IMR-90 (cell line): ENCODE measurements around the gene CD2. TPM values are rescaled to one million over a fixed set of nuclear protein-coding genes. Genes with fewer than 3 reads are reported as not detected.

Experiments used
- ATAC-seq: fragments of 200-7000 bp; cut with Tn5 transposase; 2 replicates; pipeline ENCODE4 v1.9.1; 2020; ENCODE audit warnings: low read depth, mild to moderate bottlenecking, moderate library complexity
- BruUV-seq: library from RNA; stranded (reverse); fragments of 400-500 nt; replicated peaks from 2 replicates; lab custom pipeline; 2021; lab: Mats Ljungman, UMichigan
- CTCF ChIA-PET: fragments of 300-600 bp; formaldehyde crosslinking; extraction: SDS; loops from one replicate; lab custom pipeline; 2021; ENCODE audit warnings: antibody characterized with exemption; lab: Yijun Ruan, JAX
- POLR2A ChIA-PET: fragments of 300-600 bp; sonication (Branson Sonifier 250); formaldehyde crosslinking; loops from one replicate; lab custom pipeline; 2022; ENCODE audit warnings: antibody characterized with exemption; ENCODE audit not compliant: unreplicated experiment; lab: Charles Lee
- DNase-seq: peaks from one replicate; pipeline ENCODE4 v3.0.0; 2013
- H2AFZ ChIP-seq: replicated peaks from 2 replicates; pipeline ENCODE3; 2013; ENCODE audit warnings: low read length, mild to moderate bottlenecking; ENCODE audit not compliant: poor library complexity
- H2AK5ac ChIP-seq: 2 replicates; pipeline ENCODE4 v1.6.1; 2013; ENCODE audit warnings: low read depth, low read length, inconsistent platforms
- H2AK9ac ChIP-seq: replicated peaks from 2 replicates; pipeline ENCODE3; 2013; ENCODE audit warnings: mild to moderate bottlenecking, low read depth, low read length, moderate library complexity; ENCODE audit not compliant: poor library complexity
- H2BK120ac ChIP-seq: 2 replicates; pipeline ENCODE4 v1.6.1; 2013; ENCODE audit warnings: low read depth, low read length, inconsistent platforms
- H2BK15ac ChIP-seq: 3 replicates; pipeline ENCODE4 v1.6.1; 2013; ENCODE audit warnings: low read depth, low read length, inconsistent platforms
- H2BK20ac ChIP-seq: 2 replicates; pipeline ENCODE4 v1.6.1; 2013; ENCODE audit warnings: low read depth, mild to moderate bottlenecking, inconsistent platforms, low read length, moderate library complexity
- H2BK5ac ChIP-seq: 2 replicates; pipeline ENCODE4 v1.6.1; 2013; ENCODE audit warnings: mild to moderate bottlenecking, low read depth, low read length, inconsistent platforms; ENCODE audit not compliant: poor library complexity, severe bottlenecking
- H3K14ac ChIP-seq: replicated peaks from 2 replicates; pipeline ENCODE4 v1.6.1; 2013; ENCODE audit warnings: low read depth, low read length, inconsistent platforms
- H3K18ac ChIP-seq: 2 replicates; pipeline ENCODE4 v1.6.1; 2013; ENCODE audit warnings: low read depth, low read length, control low read depth
- H3K23ac ChIP-seq: 2 replicates; pipeline ENCODE4 v1.6.1; 2013; ENCODE audit warnings: low read depth, low read length, inconsistent platforms
- H3K27ac ChIP-seq: 2 replicates; pipeline ENCODE4 v1.5.1; 2013; ENCODE audit warnings: mild to moderate bottlenecking, control low read depth, low read length; ENCODE audit not compliant: insufficient read depth
- H3K27me3 ChIP-seq: 2 replicates; pipeline ENCODE4 v1.6.1; 2013; ENCODE audit warnings: low read length; ENCODE audit not compliant: control insufficient read depth, insufficient read depth
- H3K36me3 ChIP-seq: 2 replicates; pipeline ENCODE4 v1.6.1; 2013; ENCODE audit warnings: low read length, mixed read lengths; ENCODE audit not compliant: control insufficient read depth, insufficient read depth
- H3K4ac ChIP-seq: 2 replicates; pipeline ENCODE4 v1.6.1; 2013; ENCODE audit warnings: low read depth, low read length, inconsistent platforms
- H3K4me1 ChIP-seq: 2 replicates; pipeline ENCODE4 v1.6.1; 2013; ENCODE audit warnings: low read length, mixed read lengths; ENCODE audit not compliant: control insufficient read depth, insufficient read depth
- H3K4me2 ChIP-seq: 2 replicates; pipeline ENCODE4 v1.6.1; 2013; ENCODE audit warnings: low read depth, mild to moderate bottlenecking, control low read depth, low read length, moderate library complexity
- H3K4me3 ChIP-seq: 2 replicates; pipeline ENCODE4 v1.5.1; 2013; ENCODE audit warnings: low read depth, mild to moderate bottlenecking, control low read depth, low read length, moderate library complexity; ENCODE audit not compliant: insufficient read depth
- H3K56ac ChIP-seq: 2 replicates; pipeline ENCODE4 v1.6.1; 2013; ENCODE audit warnings: low read length, inconsistent platforms; ENCODE audit not compliant: insufficient read depth; ENCODE audit errors: extremely low read depth
- H3K79me1 ChIP-seq, 2 experiments: 2 replicates each; pipeline ENCODE4 v1.6.1; 2013; ENCODE audit warnings: low read length in 2 of 2, inconsistent platforms in 1 of 2, low read depth in 1 of 2
- H3K9ac ChIP-seq: 2 replicates; pipeline ENCODE4 v1.6.1; 2013; ENCODE audit warnings: low read depth, low read length, control low read depth
- H3K9me1 ChIP-seq: 2 replicates; pipeline ENCODE4 v1.6.1; 2013; ENCODE audit warnings: low read length, inconsistent platforms; ENCODE audit not compliant: insufficient read depth
- H3K9me3 ChIP-seq: 2 replicates; pipeline ENCODE4 v1.6.1; 2013; ENCODE audit warnings: low read length; ENCODE audit not compliant: control insufficient read depth, insufficient read depth
- H4K20me1 ChIP-seq: 2 replicates; pipeline ENCODE4 v1.6.1; 2013; ENCODE audit warnings: low read length, inconsistent platforms; ENCODE audit not compliant: insufficient read depth
- H4K5ac ChIP-seq: 2 replicates; pipeline ENCODE4 v1.6.1; 2013; ENCODE audit warnings: mild to moderate bottlenecking, low read depth, low read length, control low read depth
- H4K8ac ChIP-seq, 2 experiments: 2 replicates each; pipeline ENCODE4 v1.6.1; 2013; ENCODE audit warnings: low read depth in 2 of 2, low read length in 2 of 2, control low read depth in 1 of 2, inconsistent platforms in 1 of 2
- H4K91ac ChIP-seq: 2 replicates; pipeline ENCODE4 v1.6.1; 2013; ENCODE audit warnings: low read depth, low read length, inconsistent platforms; ENCODE audit not compliant: insufficient read depth
- BHLHE40 ChIP-seq: fragments of 150-350 bp; IDR thresholded peaks from 2 replicates; pipeline ENCODE4 v1.6.1; 2016; ENCODE audit warnings: mild to moderate bottlenecking, low read depth, low read length
- CEBPB ChIP-seq: IDR thresholded peaks from 2 replicates; pipeline ENCODE4 v1.6.1; 2012; ENCODE audit warnings: low read depth, low read length, improper control_type of control experiment
- CHD1 ChIP-seq: IDR thresholded peaks from 2 replicates; pipeline ENCODE4 v1.6.1; 2012; ENCODE audit warnings: low read depth, low read length, improper control_type of control experiment
- CTCF ChIP-seq: conservative IDR thresholded peaks from 2 replicates; pipeline ENCODE4 v1.5.1; 2012; ENCODE audit warnings: mild to moderate bottlenecking, low read depth, low read length, improper control_type of control experiment
- ELK1 ChIP-seq: fragments of 150-350 bp; IDR thresholded peaks from 2 replicates; pipeline ENCODE4 v1.6.1; 2016; ENCODE audit warnings: low read depth, mild to moderate bottlenecking, low read length, moderate library complexity, borderline replicate concordance
- FOS ChIP-seq: fragments of 150-350 bp; IDR thresholded peaks from 2 replicates; pipeline ENCODE4 v1.6.1; 2016; ENCODE audit warnings: low read depth, low read length
- MAFK ChIP-seq: IDR thresholded peaks from 2 replicates; pipeline ENCODE4 v1.6.1; 2012; ENCODE audit warnings: low read depth, low read length, improper control_type of control experiment
- MAZ ChIP-seq: IDR thresholded peaks from 2 replicates; pipeline ENCODE4 v1.6.1; 2012; ENCODE audit warnings: low read depth, mild to moderate bottlenecking, low read length, improper control_type of control experiment, moderate library complexity, borderline replicate concordance
- MXI1 ChIP-seq: IDR thresholded peaks from 2 replicates; pipeline ENCODE4 v1.6.1; 2012; ENCODE audit warnings: low read depth, mild to moderate bottlenecking, low read length, moderate library complexity, borderline replicate concordance
- NFE2L2 ChIP-seq: fragments of 150-350 bp; IDR thresholded peaks from 2 replicates; pipeline ENCODE4 v1.6.1; 2016; ENCODE audit warnings: low read depth, mild to moderate bottlenecking, low read length
- POLR2A ChIP-seq: IDR thresholded peaks from 2 replicates; pipeline ENCODE4 v1.6.1; 2012; ENCODE audit warnings: mild to moderate bottlenecking, low read depth, low read length
- RAD21 ChIP-seq: IDR thresholded peaks from 2 replicates; pipeline ENCODE4 v1.6.1; 2012; ENCODE audit warnings: low read length, improper control_type of control experiment
- RCOR1 ChIP-seq: IDR thresholded peaks from 2 replicates; pipeline ENCODE4 v1.6.1; 2012; ENCODE audit warnings: mild to moderate bottlenecking, low read length, improper control_type of control experiment; ENCODE audit not compliant: insufficient replicate concordance
- RFX5 ChIP-seq: IDR thresholded peaks from 2 replicates; pipeline ENCODE4 v1.8.0; 2012; ENCODE audit warnings: low read depth, mild to moderate bottlenecking, low read length, moderate library complexity
- SMC3 ChIP-seq: fragments of 150-350 bp; IDR thresholded peaks from 2 replicates; pipeline ENCODE4 v1.6.1; 2016; ENCODE audit warnings: low read depth, mild to moderate bottlenecking, antibody characterized with exemption, low read length, moderate library complexity
- USF2 ChIP-seq: fragments of 150-350 bp; IDR thresholded peaks from 2 replicates; pipeline ENCODE4 v1.6.1; 2017; ENCODE audit warnings: mild to moderate bottlenecking, antibody characterized with exemption, low read length, low read depth
- WGBS, 2 experiments: methylation state at CpG; one replicate each; pipeline versions ENCODE4 v1.1.5 to v1.1.7; 2013; ENCODE audit warnings: missing lambda C conversion rate in 2 of 2; ENCODE audit not compliant: insufficient read length in 1 of 2; ENCODE audit errors: extremely low coverage in 2 of 2; 5-methylcytosine and 5-hydroxymethylcytosine counted together
- dilution Hi-C: fragments of 300-500 bp; cut with HindIII; formaldehyde crosslinking; loops from one replicate; pipeline ENCODE4 v1.14.3; 2018; ENCODE audit warnings: low sequenced_read_pairs; ENCODE audit not compliant: unreplicated experiment
- in situ Hi-C: fragments of 300-500 bp; cut with MboI; formaldehyde crosslinking; loops from 3 replicates; pipeline ENCODE4 v1.14.3; 2019; ENCODE audit warnings: low sequenced_read_pairs, inconsistent platforms, mixed read lengths
- intact Hi-C: fragments of 100-400 bp; cut with micrococcal nuclease; formaldehyde crosslinking; loops from 2 replicates; pipeline ENCODE4 v1.10.0; 2022
- polyA plus RNA-seq, 3 experiments: library from polyadenylated mRNA; depleted of rRNA; stranded (reverse); fragments of >200 nt; gene quantifications; 2 replicates each; pipeline ENCODE4 v1.2.3, GENCODE V29; 2012; ENCODE audit warnings: low replicate concordance in 1 of 3
- total RNA-seq: library from RNA; depleted of rRNA; stranded (reverse); fragments of >200 nt; gene quantifications from 2 replicates; pipeline ENCODE4 v1.2.3, GENCODE V29; 2012

The CD2 gene
- total and polyA plus RNA-seq, 2 of the 4 experiments (the other 2 are of a cell fraction) = not detected

- no peaks in the 10 kb centered on the region for H4K20me1 ChIP-seq
- POLR2A ChIA-PET = no interaction called here
- H2BK5ac ChIP-seq = no peak overlapping the region
- no peak overlapping the region for H4K8ac ChIP-seq
- in situ Hi-C loops (loop anchor here (25.0 kb wide), 1 partner anchor 544 kb away; no protein-coding TSS in a partner anchor), intact Hi-C loops (no loop called here), dilution Hi-C loops (no loop called here)
- no peak overlapping the region for H3K4me3 ChIP-seq
- H2AFZ ChIP-seq = no peak overlapping the region
- no peak overlapping the region for H3K4ac ChIP-seq
- H3K18ac ChIP-seq = no peak overlapping the region
- H2AK9ac ChIP-seq = no peak overlapping the region
- no peaks in the 10 kb centered on the region for H3K36me3 ChIP-seq
- peaks cover 24% of the 10 kb centered on the region for H3K9me3 ChIP-seq
- no CpG with 5 or more reads among the region's 4 CpGs for WGBS, 2 experiments
- no peaks in the 10 kb centered on the region for H3K9me1 ChIP-seq
- no peak overlapping the region for H3K9ac ChIP-seq
- TF ChIP-seq SMC3 (no peak), POLR2A (no peak), RCOR1 (no peak), ELK1 (no peak), MAFK (no peak), MXI1 (no peak), CTCF (no peak), USF2 (no peak), FOS (no peak), CHD1 (no peak), MAZ (no peak), RAD21 (no peak), BHLHE40 (no peak), CEBPB (no peak), NFE2L2 (no peak), RFX5 (no peak)
- H2BK20ac ChIP-seq = no peak overlapping the region
- no peak overlapping the region for H3K27ac ChIP-seq
- no peak overlapping the region for H2AK5ac ChIP-seq
- H3K27me3 ChIP-seq = no peaks in the 10 kb centered on the region
- H3K4me1 ChIP-seq = no peaks in the 10 kb centered on the region
- DNase-seq (no peak), ATAC-seq (no peak)
- CTCF ChIA-PET = no interaction called here
- no peak overlapping the region for H4K5ac ChIP-seq
- H3K56ac ChIP-seq = no peak overlapping the region
- no peak overlapping the region for H4K91ac ChIP-seq
- no peaks in the 10 kb centered on the region for H3K79me1 ChIP-seq
- H2BK15ac ChIP-seq = no peak overlapping the region
- H3K14ac ChIP-seq = no peak overlapping the region
- H2BK120ac ChIP-seq = no peak overlapping the region
- H3K23ac ChIP-seq = no peak overlapping the region
- no peak overlapping the region for H3K4me2 ChIP-seq
- no TSS peak for BruUV-seq
These were observed 10.7 kb upstream of the CD2 start for GRCh38 chr1:116743535-116743934.
